H1 (cell line): ENCODE measurements around the gene RAB3IP. TPM values are rescaled to one million over a fixed set of nuclear protein-coding genes. Genes with fewer than 3 reads are reported as not detected.

Source experiments
- CTCF ChIA-PET: fragments of 300-600 bp; sonication (Branson Sonifier 250); formaldehyde crosslinking; loops from one replicate; lab custom pipeline; 2021; ENCODE audit not compliant: partially characterized antibody; lab: Charles Lee
- POLR2A ChIA-PET: fragments of 300-600 bp; sonication (Branson Sonifier 250); formaldehyde crosslinking; loops from one replicate; lab custom pipeline; 2021; ENCODE audit warnings: inconsistent platforms; ENCODE audit not compliant: partially characterized antibody; lab: Charles Lee
- DNase-seq, 2 experiments: peaks; one replicate each; pipeline versions ENCODE4 v3.0.0 to v3.0.0-alpha.2; 2010 to 2022; ENCODE audit warnings: low spot score in 2 of 2, low read depth in 1 of 2, mixed read lengths in 1 of 2
- FAIRE-seq: peaks from 2 replicates; lab custom pipeline; 2011; peaks lifted over from hg19 to GRCh38; lab: Jason Lieb, UNC
- H2AFZ ChIP-seq: 2 replicates; pipeline ENCODE4 v1.8.1; 2012; ENCODE audit warnings: low read length, inconsistent platforms
- H2AK5ac ChIP-seq: 2 replicates; pipeline ENCODE4 v1.6.1; 2013; ENCODE audit warnings: low read depth, low read length
- H2BK120ac ChIP-seq: replicated peaks from 2 replicates; pipeline ENCODE3; 2013; ENCODE audit warnings: low read depth, low read length, inconsistent platforms
- H2BK12ac ChIP-seq: 2 replicates; pipeline ENCODE4 v1.6.1; 2013; ENCODE audit warnings: low read depth, low read length
- H2BK15ac ChIP-seq: 2 replicates; pipeline ENCODE4 v1.6.1; 2013; ENCODE audit warnings: low read length
- H2BK20ac ChIP-seq: 2 replicates; pipeline ENCODE4 v1.6.1; 2013; ENCODE audit warnings: low read length
- H2BK5ac ChIP-seq: 2 replicates; pipeline ENCODE4 v1.6.1; 2013; ENCODE audit warnings: low read depth, low read length
- H3K14ac ChIP-seq: 2 replicates; pipeline ENCODE4 v1.6.1; 2013; ENCODE audit warnings: inconsistent platforms; ENCODE audit not compliant: insufficient read length
- H3K18ac ChIP-seq: 2 replicates; pipeline ENCODE4 v1.6.1; 2013; ENCODE audit warnings: low read length; ENCODE audit errors: extremely low read depth
- H3K23ac ChIP-seq: 2 replicates; pipeline ENCODE4 v1.6.1; 2013; ENCODE audit warnings: inconsistent platforms; ENCODE audit not compliant: insufficient read length
- H3K23me2 ChIP-seq: 2 replicates; pipeline ENCODE4 v1.6.1; 2013; ENCODE audit warnings: low read depth, low read length
- H3K27ac ChIP-seq: 2 replicates; pipeline ENCODE4 v1.6.1; 2011; ENCODE audit warnings: low read depth, low read length, inconsistent platforms
- H3K27me3 ChIP-seq, 4 experiments: replicated peaks in 1 of 4; 1 replicate in 1 of 4; 2 replicates in 3 of 4; pipeline versions ENCODE4 v1.6.1 to v1.8.1; 2011 to 2013; ENCODE audit warnings: low read length in 3 of 4, mild to moderate bottlenecking in 3 of 4, inconsistent platforms in 2 of 4, mixed read lengths in 2 of 4, moderate library complexity in 1 of 4; ENCODE audit not compliant: control insufficient read depth in 3 of 4, insufficient read depth in 3 of 4; ENCODE audit errors: extremely low read depth in 1 of 4
- H3K36me3 ChIP-seq, 4 experiments: 2 replicates each; pipeline versions ENCODE4 v1.6.1 to v1.8.1; 2011 to 2013; ENCODE audit warnings: mild to moderate bottlenecking in 4 of 4, low read length in 3 of 4, moderate library complexity in 2 of 4, control low read depth in 1 of 4, inconsistent platforms in 1 of 4; ENCODE audit not compliant: insufficient read depth in 4 of 4, control insufficient read depth in 2 of 4
- H3K4ac ChIP-seq: replicated peaks from 2 replicates; pipeline ENCODE3; 2013; ENCODE audit warnings: low read length, low read depth, mixed read lengths, inconsistent platforms; ENCODE audit not compliant: insufficient read length
- H3K4me1 ChIP-seq, 4 experiments: replicated peaks in 1 of 4; 1 replicate in 1 of 4; 2 replicates in 3 of 4; pipeline versions ENCODE4 v1.6.1 to v1.8.1; 2011 to 2013; ENCODE audit warnings: low read length in 3 of 4, inconsistent platforms in 2 of 4, mixed read lengths in 1 of 4; ENCODE audit not compliant: insufficient read depth in 4 of 4, control insufficient read depth in 3 of 4
- H3K4me2 ChIP-seq, 2 experiments: 2 replicates each; pipeline versions ENCODE4 v1.6.1 to v1.8.1; 2011 to 2013; ENCODE audit warnings: low read depth in 2 of 2, low read length in 2 of 2, control low read depth in 1 of 2, inconsistent platforms in 1 of 2, mild to moderate bottlenecking in 1 of 2; ENCODE audit not compliant: insufficient read depth in 1 of 2
- H3K4me3 ChIP-seq, 4 experiments: fragments of 200-600, 300-600 bp in 1 of 4; sonication (generic), shearing (Covaris generic), sonication (Bioruptor Twin) in 1 of 4; 2 replicates each; pipeline versions ENCODE4 v1.5.1 to v1.8.1; 2011 to 2016; ENCODE audit warnings: low read length in 4 of 4, low read depth in 3 of 4, control low read depth in 2 of 4, inconsistent platforms in 2 of 4, mild to moderate bottlenecking in 2 of 4, mixed read lengths in 1 of 4, moderate library complexity in 1 of 4; ENCODE audit not compliant: insufficient read depth in 2 of 4; ENCODE audit errors: extremely low read depth in 1 of 4
- H3K56ac ChIP-seq: replicated peaks from 2 replicates; pipeline ENCODE3; 2013; ENCODE audit warnings: low read depth, mild to moderate bottlenecking, mixed read lengths, low read length, inconsistent platforms; ENCODE audit not compliant: insufficient read length
- H3K79me1 ChIP-seq: 2 replicates; pipeline ENCODE4 v1.6.1; 2013; ENCODE audit warnings: low read depth, low read length, control low read depth
- H3K79me2 ChIP-seq, 2 experiments: 2 replicates each; pipeline versions ENCODE4 v1.6.1 to v1.8.1; 2012 to 2013; ENCODE audit warnings: low read length in 2 of 2, mild to moderate bottlenecking in 2 of 2, inconsistent platforms in 1 of 2; ENCODE audit not compliant: insufficient read depth in 2 of 2, control insufficient read depth in 1 of 2
- H3K9ac ChIP-seq, 4 experiments: replicated peaks in 1 of 4; 1 replicate in 1 of 4; 2 replicates in 3 of 4; pipeline versions ENCODE4 v1.6.1 to v1.8.1; 2011 to 2013; ENCODE audit warnings: low read depth in 3 of 4, low read length in 3 of 4, control low read depth in 2 of 4, mild to moderate bottlenecking in 2 of 4, moderate library complexity in 2 of 4, inconsistent platforms in 1 of 4; ENCODE audit errors: extremely low read depth in 1 of 4
- H3K9me3 ChIP-seq, 2 experiments: 2 replicates each; pipeline versions ENCODE4 v1.6.1 to v1.8.1; 2012 to 2013; ENCODE audit warnings: mild to moderate bottlenecking in 2 of 2, moderate library complexity in 2 of 2, control low read depth in 1 of 2, inconsistent platforms in 1 of 2, low read depth in 1 of 2, low read length in 1 of 2, mixed read lengths in 1 of 2; ENCODE audit not compliant: insufficient read depth in 2 of 2
- H4K20me1 ChIP-seq, 2 experiments: replicated peaks in 1 of 2; 2 replicates each; pipeline versions ENCODE3 to v1.8.1; 2011 to 2013; ENCODE audit warnings: inconsistent platforms in 2 of 2, low read length in 2 of 2, mild to moderate bottlenecking in 1 of 2; ENCODE audit not compliant: insufficient read depth in 2 of 2, control insufficient read depth in 1 of 2
- H4K5ac ChIP-seq: 2 replicates; pipeline ENCODE4 v1.6.1; 2013; ENCODE audit warnings: low read length, low read depth, mixed read lengths, inconsistent platforms; ENCODE audit not compliant: insufficient read length
- H4K8ac ChIP-seq: 2 replicates; pipeline ENCODE4 v1.8.0; 2013; ENCODE audit warnings: mild to moderate bottlenecking, moderate library complexity, low read length, inconsistent platforms; ENCODE audit not compliant: insufficient read depth; ENCODE audit errors: extremely low read depth
- H4K91ac ChIP-seq: replicated peaks from 2 replicates; pipeline ENCODE3; 2013; ENCODE audit warnings: low read length, mixed read lengths, inconsistent platforms; ENCODE audit not compliant: insufficient read length
- HDAC2 ChIP-seq, 2 experiments: fragments of 300-600 bp in 1 of 2; sonication (generic) in 1 of 2; IDR thresholded peaks; 2 replicates each; pipeline ENCODE4 v1.6.1; 2011 to 2012; ENCODE audit warnings: low read depth in 2 of 2, low read length in 2 of 2, mild to moderate bottlenecking in 2 of 2, moderate library complexity in 2 of 2, borderline replicate concordance in 1 of 2, inconsistent platforms in 1 of 2
- MAX ChIP-seq: IDR thresholded peaks from 2 replicates; pipeline ENCODE4 v1.6.1; 2012; ENCODE audit warnings: inconsistent platforms
- RNF2 ChIP-seq: fragments of 200-900, 300-1000 bp; sonication (generic); IDR thresholded peaks from 2 replicates; pipeline ENCODE4 v1.7.1; 2016; ENCODE audit warnings: borderline replicate concordance, low read depth, mild to moderate bottlenecking, antibody characterized with exemption, low read length; ENCODE audit not compliant: poor library complexity, severe bottlenecking; ENCODE audit errors: missing control alignments
- WGBS, 2 experiments: shearing (Covaris generic) in 1 of 2; methylation state at CpG; one replicate each; pipeline versions ENCODE4 v1.1.6 to v1.1.7; 2013 to 2015; ENCODE audit warnings: low lambda C conversion rate in 2 of 2, mixed read lengths in 2 of 2, inconsistent platforms in 1 of 2, low coverage in 1 of 2, missing lambda C conversion rate in 1 of 2; ENCODE audit not compliant: insufficient replicate concordance in 2 of 2, insufficient coverage in 1 of 2, insufficient read length in 1 of 2; ENCODE audit errors: extremely low coverage in 1 of 2, missing lambda C conversion rate in 1 of 2; 5-methylcytosine and 5-hydroxymethylcytosine counted together
- polyA plus RNA-seq, 7 experiments: library from polyadenylated mRNA; depleted of rRNA in 3 of 7; stranded (reverse) in 5 of 7; unstranded in 2 of 7; fragments of >200 nt in 5 of 7; fragments of 200-250 nt in 2 of 7; gene quantifications; 1 replicate in 5 of 7; 2 replicates in 1 of 7; 4 replicates in 1 of 7; pipeline versions ENCODE4 v1.2.1 to v1.2.3, GENCODE V29; 2011 to 2013; ENCODE audit warnings: missing spikeins in 2 of 7, mixed read lengths in 2 of 7
- total RNA-seq: library from RNA; stranded (reverse); fragmentation: NEBNext Ultra II Directional; extraction: Animal tissue kit (Norgen Biotek cat#: 25700); gene quantifications from 2 replicates; pipeline ENCODE4 v1.2.1, GENCODE V29; 2021

Gene RAB3IP
- total and polyA plus RNA-seq, 2 of the 8 experiments (the other 6 are each of a cell fraction or from before 2014, with no cell fraction given), result 17.7 to 34.6 TPM

- no peak overlapping the region for H3K56ac ChIP-seq
- WGBS, 2 experiments, result 81% methylated on average over 1 of the region's 1 CpG; no CpG with 5 or more reads in 1 of the 2 experiments
- no peak overlapping the region for H3K23ac ChIP-seq
- H3K9ac ChIP-seq, result no peak overlapping the region
- no peak overlapping the region for H2BK20ac ChIP-seq
- no peak overlapping the region for H4K5ac ChIP-seq
- no peak overlapping the region for H3K4me3 ChIP-seq
- H3K4ac ChIP-seq, result no peak overlapping the region
- no peak for DNase-seq
- no peaks in the 10 kb centered on the region for H3K79me1 ChIP-seq
- peaks cover 0 to 7% (median 0%) of the 10 kb centered on the region in 4 experiments; a peak in 3 of 7 replicates for H3K27me3 ChIP-seq
- CTCF ChIA-PET, result interaction anchor here (1.5 kb wide), 1 partner anchor 10 kb away, joined by 3 read pairs; no protein-coding TSS in a partner anchor
- no peak overlapping the region for H3K18ac ChIP-seq
- no peak overlapping the region for H4K91ac ChIP-seq
- TF ChIP-seq MAX, result no peak
- TF ChIP-seq HDAC2 (IDR thresholded peaks at IDR 0.05; ENCODE audit: borderline replicate concordance in 1 of 2, low read depth in 2 of 2, low read length in 2 of 2), result no peak
- no peak for TF ChIP-seq RNF2
- H3K9me3 ChIP-seq, result no peaks in the 10 kb centered on the region
- no peaks in the 10 kb centered on the region for H3K36me3 ChIP-seq
- no peak overlapping the region for H3K4me2 ChIP-seq
- H4K20me1 ChIP-seq, result no peaks in the 10 kb centered on the region
- H2BK12ac ChIP-seq, result no peak overlapping the region
- H2AK5ac ChIP-seq, result no peak overlapping the region
- H2BK120ac ChIP-seq, result no peak overlapping the region
- no peak overlapping the region for H3K14ac ChIP-seq
- H4K8ac ChIP-seq, result no peak overlapping the region
- no peak overlapping the region for H2BK5ac ChIP-seq
- H2AFZ ChIP-seq, result no peak overlapping the region
- no peak overlapping the region for H2BK15ac ChIP-seq
- FAIRE-seq, result no peak
- no peak overlapping the region for H3K27ac ChIP-seq
- no peaks in the 10 kb centered on the region for H3K4me1 ChIP-seq
- POLR2A ChIA-PET, result no interaction called here
- H3K23me2 ChIP-seq, result peaks cover 2% of the 10 kb centered on the region
- H3K79me2 ChIP-seq, result no peaks in the 10 kb centered on the region
Measured at GRCh38 chr12:69733638-69734037, 5.0 kb upstream of the RAB3IP start.
